ENCODE measurements around the gene DEF6. TPM values are rescaled to one million over a fixed set of nuclear protein-coding genes. Genes with fewer than 3 reads are reported as not detected.

The DEF6 gene
- total RNA-seq, 1 donor from 2014 or later = 6.0 TPM

GRCh38 chr6:35280903-35281302 lies 16.7 kb upstream of the DEF6 start:
- H3K4me3 ChIP-seq (ENCODE audit: low read depth, low read length) = no peak overlapping the region
- DNase-seq (ENCODE audit: low read depth) = no peak
- TF ChIP-seq, protein P1, sequence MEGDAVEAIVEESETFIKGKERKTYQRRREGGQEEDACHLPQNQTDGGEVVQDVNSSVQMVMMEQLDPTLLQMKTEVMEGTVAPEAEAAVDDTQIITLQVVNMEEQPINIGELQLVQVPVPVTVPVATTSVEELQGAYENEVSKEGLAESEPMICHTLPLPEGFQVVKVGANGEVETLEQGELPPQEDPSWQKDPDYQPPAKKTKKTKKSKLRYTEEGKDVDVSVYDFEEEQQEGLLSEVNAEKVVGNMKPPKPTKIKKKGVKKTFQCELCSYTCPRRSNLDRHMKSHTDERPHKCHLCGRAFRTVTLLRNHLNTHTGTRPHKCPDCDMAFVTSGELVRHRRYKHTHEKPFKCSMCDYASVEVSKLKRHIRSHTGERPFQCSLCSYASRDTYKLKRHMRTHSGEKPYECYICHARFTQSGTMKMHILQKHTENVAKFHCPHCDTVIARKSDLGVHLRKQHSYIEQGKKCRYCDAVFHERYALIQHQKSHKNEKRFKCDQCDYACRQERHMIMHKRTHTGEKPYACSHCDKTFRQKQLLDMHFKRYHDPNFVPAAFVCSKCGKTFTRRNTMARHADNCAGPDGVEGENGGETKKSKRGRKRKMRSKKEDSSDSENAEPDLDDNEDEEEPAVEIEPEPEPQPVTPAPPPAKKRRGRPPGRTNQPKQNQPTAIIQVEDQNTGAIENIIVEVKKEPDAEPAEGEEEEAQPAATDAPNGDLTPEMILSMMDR (conservative IDR thresholded peaks at IDR 0.05; ENCODE audit: low read depth, low read length) = no peak

DNA sequence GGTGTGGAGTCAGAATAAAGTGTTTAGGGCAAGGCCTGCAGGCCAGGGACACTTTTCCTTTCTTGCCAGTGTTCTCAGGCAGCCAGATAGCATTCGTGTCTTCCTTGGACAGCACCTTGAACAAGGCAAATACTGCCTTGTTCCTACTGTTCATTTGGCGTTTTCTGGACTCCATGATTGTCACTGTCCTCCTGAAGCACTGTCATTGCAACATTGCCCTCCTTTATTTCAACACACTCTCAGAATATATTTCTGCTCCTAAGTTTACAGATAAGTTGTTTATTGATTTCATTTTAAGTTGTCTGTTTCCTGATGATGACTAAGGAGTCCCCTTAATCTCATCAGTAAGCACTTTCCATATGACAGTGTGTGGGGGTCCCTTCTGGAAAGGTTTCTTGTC lies 15.1 kb upstream of the DEF6 start:
- TF ChIP-seq, protein P1 (conservative IDR thresholded peaks at IDR 0.05; ENCODE audit: low read depth, low read length) = no peak
- H3K4me3 ChIP-seq (ENCODE audit: low read depth, low read length) = no peak overlapping the region
- no peak for DNase-seq (ENCODE audit: low read depth)

DNA sequence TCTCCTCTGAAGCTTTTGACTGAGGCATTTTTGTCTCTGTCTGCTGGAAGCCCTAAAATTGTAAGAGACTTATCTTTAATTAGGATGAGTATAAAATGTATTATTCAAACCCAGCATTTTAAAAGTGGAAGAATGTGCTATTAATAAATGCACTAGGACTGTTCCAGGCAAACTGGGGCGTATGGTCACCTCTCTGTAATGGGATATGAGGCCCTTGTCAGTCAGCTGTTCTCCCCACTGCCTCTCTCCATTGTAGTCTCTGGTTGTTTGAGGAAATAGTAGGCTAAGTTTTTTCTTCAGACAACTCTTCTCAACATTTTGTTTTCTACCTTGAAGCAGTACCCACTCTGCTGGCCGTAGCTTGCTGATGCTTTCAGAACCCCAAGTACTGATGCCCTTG lies 14.3 kb upstream of the DEF6 start:
- no peak overlapping the region for H3K4me3 ChIP-seq (ENCODE audit: low read depth, low read length)
- TF ChIP-seq, protein P1 (conservative IDR thresholded peaks at IDR 0.05; ENCODE audit: low read depth, low read length) = no peak
- DNase-seq (ENCODE audit: low read depth) = no peak

DNA sequence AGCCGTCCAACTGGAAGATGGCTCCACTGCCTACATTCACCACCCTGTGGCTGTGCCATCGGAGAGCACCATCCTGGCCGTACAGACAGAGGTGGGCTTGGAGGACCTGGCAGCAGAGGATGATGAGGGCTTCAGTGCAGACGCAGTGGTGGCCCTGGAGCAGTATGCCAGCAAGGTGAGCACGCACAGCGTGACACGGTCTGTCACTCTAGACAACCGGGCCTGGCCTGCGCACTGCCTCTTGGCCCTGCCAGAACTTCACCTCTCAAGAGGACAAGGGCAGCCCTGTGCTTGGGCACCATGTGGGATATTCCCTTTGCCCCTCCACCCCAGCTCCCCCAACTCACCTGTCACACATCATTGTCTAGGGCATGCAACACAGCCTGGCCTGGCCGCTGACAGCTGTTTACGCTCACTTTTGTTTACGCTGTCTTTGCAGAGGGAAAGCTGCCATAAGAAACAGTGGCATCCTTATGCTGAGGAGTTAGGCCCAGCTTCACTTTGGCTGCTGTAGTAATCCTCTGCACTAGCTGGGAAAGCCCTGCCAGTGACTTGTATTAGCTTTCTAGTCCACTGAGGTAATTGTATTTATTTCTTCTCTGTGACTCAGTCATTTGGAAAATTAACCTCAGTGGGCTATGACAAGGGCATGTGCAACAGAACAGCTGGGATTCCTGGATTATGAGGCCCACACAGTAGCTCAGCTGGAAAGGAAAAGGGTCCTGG lies 9.8 kb upstream of the DEF6 start:
- no peak for DNase-seq (ENCODE audit: low read depth)
- no peak overlapping the region for H3K4me3 ChIP-seq (ENCODE audit: low read depth, low read length)
- TF ChIP-seq, protein P1 (conservative IDR thresholded peaks at IDR 0.05; ENCODE audit: low read depth, low read length) = no peak

DNA sequence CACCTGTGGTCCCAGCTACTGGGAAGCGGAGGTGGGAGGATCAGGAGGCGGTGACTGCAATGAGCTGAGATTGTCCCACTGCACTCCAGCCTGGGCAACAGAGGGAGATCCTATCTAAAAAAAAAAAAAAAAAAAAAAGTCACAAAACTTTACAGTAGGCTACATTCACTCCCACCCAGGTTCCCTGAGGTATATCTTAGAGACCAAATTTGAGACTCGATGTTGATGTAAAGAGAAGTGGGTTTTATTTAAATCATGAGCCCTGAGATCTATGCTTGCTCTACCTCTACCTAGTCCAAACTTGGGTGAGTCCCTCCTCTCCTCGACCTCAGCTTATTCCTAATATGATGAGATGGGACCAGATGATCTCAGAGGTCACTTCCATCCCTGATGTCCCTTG lies 8.8 kb upstream of the DEF6 start:
- DNase-seq (ENCODE audit: low read depth) = no peak

GRCh38 chr6:35291491-35291890 lies 6.1 kb upstream of the DEF6 start:
- DNase-seq (ENCODE audit: low read depth) = no peak
- H3K4me3 ChIP-seq (ENCODE audit: low read depth, low read length) = no peak overlapping the region
- TF ChIP-seq, protein P1 (conservative IDR thresholded peaks at IDR 0.05; ENCODE audit: low read depth, low read length) = no peak

More for the DNA sequence above, 8.8 kb upstream of the DEF6 start:
- H3K4me3 ChIP-seq (ENCODE audit: low read depth, low read length) = no peak overlapping the region
- TF ChIP-seq, protein P1 (conservative IDR thresholded peaks at IDR 0.05; ENCODE audit: low read depth, low read length) = no peak

- DNase-seq (ENCODE audit: low read depth) = no peak
- no peak overlapping the region for H3K4me3 ChIP-seq (ENCODE audit: low read depth, low read length)
- TF ChIP-seq, protein P1 (conservative IDR thresholded peaks at IDR 0.05; ENCODE audit: low read depth, low read length) = no peak
Measured at GRCh38 chr6:35292494-35292893, 5.1 kb upstream of the DEF6 start.

Data from epithelial cell of proximal tubule (primary cell).